ENCODE measurements around the gene YBX2.

The YBX2 gene

GRCh38 chr17:7250695-7251627 is 43.5 kb downstream of the YBX2 start:
- TF ChIP-seq ZNF8 (CRISPR knock-in tag; IDR thresholded peaks at IDR 0.05) (no peak), TOX (CRISPR knock-in tag; IDR thresholded peaks at IDR 0.05; ENCODE audit: borderline replicate concordance) (no peak), POU6F1 (CRISPR knock-in tag; IDR thresholded peaks at IDR 0.05; ENCODE audit: borderline replicate concordance, low read depth) (no peak)
- peak; percentile 23 for ATAC-seq

- TF ChIP-seq ESRRG (CRISPR knock-in tag; IDR thresholded peaks at IDR 0.05) (no peak), ZNF565 (CRISPR knock-in tag; conservative IDR thresholded peaks at IDR 0.05; ENCODE audit: low read depth) (no peak), CSDC2 (CRISPR knock-in tag; IDR thresholded peaks at IDR 0.05) (no peak)
- ATAC-seq: no peak
Measured at GRCh38 chr17:7249830-7250229, 44.6 kb downstream of the YBX2 start.

- ATAC-seq: no peak
- no peak for TF ChIP-seq TSHZ2 (CRISPR knock-in tag; IDR thresholded peaks at IDR 0.05)
- TF ChIP-seq CSDC2 (CRISPR knock-in tag; IDR thresholded peaks at IDR 0.05): no peak
- TF ChIP-seq OSR1 (CRISPR knock-in tag; IDR thresholded peaks at IDR 0.05): no peak
- no peak for TF ChIP-seq ZC3H10 (CRISPR knock-in tag; IDR thresholded peaks at IDR 0.05)
- no peak for TF ChIP-seq CREB5 (CRISPR knock-in tag; IDR thresholded peaks at IDR 0.05; ENCODE audit: low read depth)
Measured at GRCh38 chr17:7249214-7249613, 45.2 kb downstream of the YBX2 start.

GRCh38 chr17:7248796-7249195 is 45.6 kb downstream of the YBX2 start:
- TF ChIP-seq TOX (CRISPR knock-in tag; IDR thresholded peaks at IDR 0.05; ENCODE audit: borderline replicate concordance) (no peak), CSRNP3 (CRISPR knock-in tag; IDR thresholded peaks at IDR 0.05) (no peak), ESRRG (CRISPR knock-in tag; IDR thresholded peaks at IDR 0.05) (no peak), ZNF70 (CRISPR knock-in tag; IDR thresholded peaks at IDR 0.05) (no peak), BACH2 (CRISPR knock-in tag; IDR thresholded peaks at IDR 0.05; ENCODE audit: borderline replicate concordance) (no peak), TSHZ2 (CRISPR knock-in tag; IDR thresholded peaks at IDR 0.05) (no peak), ARNTL (CRISPR knock-in tag; IDR thresholded peaks at IDR 0.05; ENCODE audit: borderline replicate concordance, low read depth) (no peak), ZNF565 (CRISPR knock-in tag; conservative IDR thresholded peaks at IDR 0.05; ENCODE audit: low read depth) (no peak), POU6F1 (CRISPR knock-in tag; IDR thresholded peaks at IDR 0.05; ENCODE audit: borderline replicate concordance, low read depth) (no peak), ZC3H10 (CRISPR knock-in tag; IDR thresholded peaks at IDR 0.05) (no peak), GLIS3 (CRISPR knock-in tag; IDR thresholded peaks at IDR 0.05) (no peak)
- no peak for ATAC-seq

Data from SK-N-SH treated with all-trans-retinoic acid at 6 μM for 48 hours (cell line).